Gastrocnemius medialis (tissue), 4 donors: ENCODE data around the gene MRPL51.
"Not testable (repeated sequence)": the region's sequence is repeated elsewhere in the genome, so short reads cannot be mapped to it uniquely, and the experiment has no call there.

Experiments used
- CTCF ChIP-seq, 5 experiments: fragments of 450-650 bp in 3 of 5; fragments of 200-600 bp in 2 of 5; sonication (generic) in 2 of 5; IDR thresholded peaks in 4 of 5; conservative IDR thresholded peaks in 1 of 5; 1 replicate in 4 of 5; 2 replicates in 1 of 5; pipeline ENCODE4 v1.5.1; 2016 to 2019; ENCODE audit warnings: antibody characterized with exemption in 5 of 5, mild to moderate bottlenecking in 3 of 5, moderate library complexity in 3 of 5
- POLR2A ChIP-seq, 2 donors: fragments of 450-650 bp; IDR thresholded peaks; one replicate each; pipeline ENCODE4 v1.6.1; 2017; ENCODE audit warnings: antibody characterized with exemption in 2 of 2, mild to moderate bottlenecking in 2 of 2, moderate library complexity in 2 of 2

- not testable (repeated sequence) for TF ChIP-seq CTCF (IDR thresholded peaks at IDR 0.05 in 4 of 5, conservative IDR thresholded peaks at IDR 0.05 in 1 of 5); POLR2A (IDR thresholded peaks at IDR 0.05)
Measured at GRCh38 chr12:6467571-6468282, 25.3 kb downstream of the MRPL51 start.
